Calu3 (cell line): ENCODE data around the gene EN2. TPM values are rescaled to one million over a fixed set of nuclear protein-coding genes. Genes with fewer than 3 reads are reported as not detected.

ENCODE experiments used
- BruUV-seq: library from RNA; stranded (reverse); fragments of 400-500 nt; replicated peaks from 2 replicates; lab custom pipeline; 2021; lab: Mats Ljungman, UMichigan
- CTCF ChIA-PET: fragments of 300-600 bp; sonication (Branson Sonifier 250); formaldehyde crosslinking; loops from one replicate; lab custom pipeline; 2022; ENCODE audit warnings: antibody characterized with exemption; lab: Charles Lee
- DNase-seq: peaks from one replicate; pipeline ENCODE4 v3.0.0; 2022
- H3K27ac Mint-ChIP-seq: one replicate; pipeline ENCODE4 v1.8.0; 2022; ENCODE audit warnings: mixed read lengths; ENCODE audit not compliant: unreplicated experiment
- H3K27me3 Mint-ChIP-seq: one replicate; pipeline ENCODE4 v1.8.0; 2022; ENCODE audit warnings: mixed read lengths; ENCODE audit not compliant: unreplicated experiment
- H3K36me3 Mint-ChIP-seq: one replicate; pipeline ENCODE4 v1.8.0; 2022; ENCODE audit warnings: mild to moderate bottlenecking, moderate library complexity, mixed read lengths; ENCODE audit not compliant: insufficient read depth, unreplicated experiment
- H3K4me1 Mint-ChIP-seq: one replicate; pipeline ENCODE4 v1.8.0; 2022; ENCODE audit warnings: mild to moderate bottlenecking, low read depth, mixed read lengths; ENCODE audit not compliant: unreplicated experiment
- H3K4me3 Mint-ChIP-seq: one replicate; pipeline ENCODE4 v1.8.0; 2022; ENCODE audit warnings: mild to moderate bottlenecking, low read depth, moderate library complexity, mixed read lengths; ENCODE audit not compliant: unreplicated experiment
- H3K9me3 Mint-ChIP-seq: one replicate; pipeline ENCODE4 v1.8.0; 2022; ENCODE audit warnings: low read depth, mixed read lengths; ENCODE audit not compliant: unreplicated experiment
- CTCF ChIP-seq: fragments of 200-600 bp; IDR thresholded peaks from one replicate; pipeline ENCODE4 v1.8.0; 2022; ENCODE audit warnings: antibody characterized with exemption; ENCODE audit not compliant: unreplicated experiment
- intact Hi-C: fragments of 100-400 bp; cut with micrococcal nuclease; formaldehyde crosslinking; loops from one replicate; pipeline ENCODE4 v1.10.0; 2022; ENCODE audit not compliant: unreplicated experiment
- total RNA-seq: library from RNA; stranded (reverse); gene quantifications from 2 replicates; pipeline ENCODE4 v1.2.3, GENCODE V29; 2022

The EN2 gene
- total RNA-seq, 1 experiment from 2014 or later = 3.2 TPM

- peaks cover 82% of the 10 kb centered on the region for H3K27me3 Mint-ChIP-seq
- intact Hi-C loops = no loop called here
- CTCF ChIA-PET = no interaction called here
- BruUV-seq = no TSS peak
- H3K4me3 Mint-ChIP-seq = no peak overlapping the region
- no peaks in the 10 kb centered on the region for H3K4me1 Mint-ChIP-seq
- no peaks in the 10 kb centered on the region for H3K9me3 Mint-ChIP-seq
- no peak for TF ChIP-seq CTCF
- no peak overlapping the region for H3K27ac Mint-ChIP-seq
- H3K36me3 Mint-ChIP-seq = no peaks in the 10 kb centered on the region
- DNase-seq = no peak
Observed at GRCh38 chr7:155512246-155512887, 54.4 kb downstream of the EN2 start.

- Mint-ChIP-seq H3K27me3 (peaks cover 82% of the 10 kb centered on the region), H3K27ac (no peak overlapping the region), H3K36me3 (no peaks in the 10 kb centered on the region), H3K4me1 (no peaks in the 10 kb centered on the region), H3K9me3 (no peaks in the 10 kb centered on the region), H3K4me3 (no peak overlapping the region)
- no TSS peak for BruUV-seq
- DNase-seq = no peak
- TF ChIP-seq CTCF = no peak
- intact Hi-C loops = no loop called here
- CTCF ChIA-PET = no interaction called here
Observed at GRCh38 chr7:155513543-155514285, 55.8 kb downstream of the EN2 start.

GRCh38 chr7:155514296-155514695 lies 56.4 kb downstream of the EN2 start:
- DNase-seq = no peak
- CTCF ChIA-PET = no interaction called here
- Mint-ChIP-seq H3K4me3 (no peak overlapping the region), H3K4me1 (no peaks in the 10 kb centered on the region), H3K27me3 (peaks cover 82% of the 10 kb centered on the region), H3K9me3 (no peaks in the 10 kb centered on the region), H3K27ac (no peak overlapping the region), H3K36me3 (no peaks in the 10 kb centered on the region)
- no peak for TF ChIP-seq CTCF
- intact Hi-C loops = no loop called here
- BruUV-seq = no TSS peak

Other genes with a start within 250 kb of the EN2 start
- 60.0 and 71.3 TPM in 2 replicates for gene INSIG1, start 160.3 kb upstream of the EN2 start, total RNA-seq
- not detected in 2 replicates for gene CNPY1, start 88.4 kb downstream of the EN2 start, total RNA-seq
- 82.9 and 85.3 TPM in 2 replicates for gene RBM33, start 186.5 kb downstream of the EN2 start, total RNA-seq